Measurements from ENCODE around the gene PCARE.

Gene PCARE

GRCh38 chr2:29063056-29063455, 11.3 kb downstream of the PCARE start:
- no peak for DNase-seq (ENCODE audit: low read depth in 2 of 2)

DNA sequence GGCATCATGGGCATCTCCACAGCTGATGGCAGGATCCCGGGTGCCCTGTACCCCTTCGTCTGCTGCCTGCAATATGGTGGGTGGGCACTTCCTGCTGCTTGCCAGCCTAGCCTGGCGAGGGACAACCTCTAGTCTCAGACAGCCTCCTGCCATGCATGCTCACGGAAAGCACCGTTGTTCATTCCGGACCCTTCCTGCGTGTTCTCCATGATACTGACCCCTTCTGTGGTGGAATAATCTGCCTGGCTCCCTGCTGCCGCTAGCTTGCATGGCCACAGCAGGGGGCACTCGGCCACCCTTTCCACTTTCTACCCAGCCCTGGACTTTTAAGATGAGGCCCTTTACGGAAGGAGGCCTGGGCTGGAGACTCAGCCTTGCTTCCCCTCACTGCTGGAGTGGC, 12.0 kb downstream of the PCARE start:
- DNase-seq (ENCODE audit: low read depth in 2 of 2), result no peak

DNA sequence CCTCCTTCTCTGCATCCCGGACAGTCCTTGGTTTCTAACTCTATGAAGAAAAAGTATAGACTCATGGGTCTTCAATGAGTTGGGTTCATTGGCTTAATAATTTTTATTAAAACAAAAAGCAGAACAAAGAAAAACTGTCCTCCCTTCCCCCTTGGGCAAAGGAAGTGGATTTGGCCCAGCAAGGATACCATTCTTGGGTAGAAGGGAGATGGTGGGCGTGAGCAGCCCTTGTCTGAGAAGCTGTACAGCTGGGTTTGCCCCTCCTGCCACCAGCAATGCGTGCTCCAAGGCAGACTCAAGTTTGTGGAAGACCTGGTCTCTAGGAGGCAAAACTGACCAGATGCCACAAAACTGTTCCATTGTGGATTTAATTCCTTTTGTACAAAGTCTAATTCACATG, 12.7 kb downstream of the PCARE start:
- DNase-seq (ENCODE audit: low read depth in 2 of 2), result no peak

GRCh38 chr2:29061176-29061575, 13.1 kb downstream of the PCARE start:
- no peak for DNase-seq (ENCODE audit: low read depth in 2 of 2)

GRCh38 chr2:29060441-29060840, 13.9 kb downstream of the PCARE start:
- no peak for DNase-seq (ENCODE audit: low read depth in 2 of 2)

DNA sequence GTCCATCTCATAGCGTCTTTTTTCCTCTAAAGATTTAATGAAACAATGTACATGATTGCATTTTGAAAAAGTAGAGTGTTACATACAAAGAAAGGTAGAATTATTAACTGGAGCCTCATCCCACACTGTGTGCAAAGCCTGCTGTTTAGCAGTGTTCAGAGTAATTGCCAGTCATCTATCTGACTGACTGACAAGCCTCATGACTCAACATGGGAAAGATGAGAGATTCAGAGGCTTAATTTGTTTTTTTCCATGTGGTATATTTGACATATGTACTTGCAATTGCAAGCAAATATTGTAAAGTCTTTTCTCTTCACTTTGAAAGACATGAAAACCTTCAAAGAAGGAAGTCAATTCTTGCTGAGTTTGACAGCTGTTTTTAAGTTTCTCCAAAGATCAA, 14.7 kb downstream of the PCARE start:
- no peak for DNase-seq (ENCODE audit: low read depth in 2 of 2)

GRCh38 chr2:29057006-29057405, 17.3 kb downstream of the PCARE start:
- no peak for DNase-seq (ENCODE audit: low read depth in 2 of 2)

- no peak for DNase-seq (ENCODE audit: low read depth in 2 of 2)
Measured at GRCh38 chr2:29056452-29056851, 17.9 kb downstream of the PCARE start.

- no peak for DNase-seq (ENCODE audit: low read depth in 2 of 2)
Measured at GRCh38 chr2:29055601-29056000, 18.7 kb downstream of the PCARE start.

DNA sequence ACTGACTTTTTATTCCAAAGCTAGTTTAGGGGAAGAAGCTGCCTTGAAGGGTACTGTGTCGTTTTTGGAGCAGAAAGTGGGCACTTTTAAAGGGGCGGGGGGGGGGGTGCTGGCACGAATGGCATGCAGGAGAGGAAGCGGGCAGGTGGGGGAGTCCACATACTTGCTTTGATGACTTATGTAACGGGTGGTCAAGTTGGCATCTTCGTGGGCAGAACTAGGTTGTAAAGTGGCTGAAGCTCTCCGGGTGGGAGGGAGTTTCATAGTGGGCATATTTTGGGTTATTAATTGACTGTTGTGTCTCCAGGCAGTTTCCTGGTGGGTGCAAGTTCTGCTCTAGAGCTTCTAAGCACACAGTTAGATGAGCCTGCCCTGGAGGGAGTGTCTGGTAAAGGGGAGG, 19.9 kb downstream of the PCARE start:
- DNase-seq (ENCODE audit: low read depth in 2 of 2), result no peak

- no peak for DNase-seq (ENCODE audit: low read depth in 2 of 2)
Measured at GRCh38 chr2:29053670-29054400, 20.5 kb downstream of the PCARE start.

DNA sequence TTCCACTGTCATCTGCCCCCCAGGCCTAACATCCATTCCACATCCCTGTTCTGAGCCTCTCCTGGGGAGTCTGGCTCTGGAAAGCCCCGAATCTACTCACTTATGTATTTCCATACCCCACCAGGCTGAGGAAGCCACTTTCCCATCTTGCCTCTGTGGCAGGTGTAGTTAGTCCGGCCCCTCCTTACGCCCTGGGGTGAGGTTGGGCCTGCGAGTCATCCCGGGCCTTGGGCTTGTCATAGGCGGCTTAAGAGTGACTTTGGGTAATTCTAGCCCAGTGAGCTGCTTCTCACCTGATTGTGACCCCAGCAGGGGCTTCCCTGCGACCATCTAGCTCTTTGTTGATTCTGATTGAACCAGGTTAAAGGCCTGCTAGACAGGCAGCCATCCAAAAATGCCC, 21.1 kb downstream of the PCARE start:
- DNase-seq (ENCODE audit: low read depth in 2 of 2), result no peak

DNA sequence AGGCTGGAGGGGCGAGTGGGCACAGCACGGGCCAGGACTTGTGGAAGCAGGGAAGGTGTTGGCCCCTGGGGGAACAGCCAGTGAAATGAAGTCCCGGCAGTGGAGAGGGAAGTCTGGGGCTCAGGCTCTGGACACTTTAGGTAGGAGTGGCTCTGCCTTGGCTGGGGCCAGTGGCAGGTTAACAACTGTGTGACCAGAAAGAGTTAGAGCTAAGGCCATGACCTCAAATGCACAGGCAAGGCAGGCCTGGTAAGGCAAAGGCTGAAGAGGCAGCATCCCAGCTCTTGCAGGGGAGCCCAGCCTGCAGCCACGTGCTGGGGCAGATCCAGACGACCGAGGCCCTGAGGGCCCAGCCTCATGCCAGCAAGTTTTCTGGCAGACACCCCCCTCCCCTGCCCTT, 21.5 kb downstream of the PCARE start:
- no peak for DNase-seq (ENCODE audit: low read depth in 2 of 2)

GRCh38 chr2:29051730-29052129, 22.6 kb downstream of the PCARE start:
- no peak for DNase-seq (ENCODE audit: low read depth in 2 of 2)

DNA sequence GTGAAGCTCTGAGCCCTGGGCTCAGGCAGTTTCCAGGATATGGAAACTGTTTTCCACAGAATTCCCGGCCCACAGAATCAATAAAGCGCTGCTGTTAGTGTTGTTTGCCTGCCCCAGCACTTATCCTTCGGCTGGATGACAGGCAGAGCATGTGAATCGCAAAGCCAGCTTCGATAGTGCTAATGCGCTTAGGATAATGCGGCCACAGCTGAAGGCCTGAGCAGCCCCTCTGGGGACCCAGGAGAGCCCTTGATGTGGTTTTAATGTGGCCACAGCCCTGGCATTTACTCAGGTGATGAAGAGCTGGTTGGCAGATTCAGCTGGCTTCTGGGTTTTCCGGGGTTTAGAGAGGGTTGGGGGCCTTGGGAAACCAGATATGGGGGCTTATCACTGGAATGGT, 23.7 kb downstream of the PCARE start:
- DNase-seq (ENCODE audit: low read depth in 2 of 2), result no peak

DNA sequence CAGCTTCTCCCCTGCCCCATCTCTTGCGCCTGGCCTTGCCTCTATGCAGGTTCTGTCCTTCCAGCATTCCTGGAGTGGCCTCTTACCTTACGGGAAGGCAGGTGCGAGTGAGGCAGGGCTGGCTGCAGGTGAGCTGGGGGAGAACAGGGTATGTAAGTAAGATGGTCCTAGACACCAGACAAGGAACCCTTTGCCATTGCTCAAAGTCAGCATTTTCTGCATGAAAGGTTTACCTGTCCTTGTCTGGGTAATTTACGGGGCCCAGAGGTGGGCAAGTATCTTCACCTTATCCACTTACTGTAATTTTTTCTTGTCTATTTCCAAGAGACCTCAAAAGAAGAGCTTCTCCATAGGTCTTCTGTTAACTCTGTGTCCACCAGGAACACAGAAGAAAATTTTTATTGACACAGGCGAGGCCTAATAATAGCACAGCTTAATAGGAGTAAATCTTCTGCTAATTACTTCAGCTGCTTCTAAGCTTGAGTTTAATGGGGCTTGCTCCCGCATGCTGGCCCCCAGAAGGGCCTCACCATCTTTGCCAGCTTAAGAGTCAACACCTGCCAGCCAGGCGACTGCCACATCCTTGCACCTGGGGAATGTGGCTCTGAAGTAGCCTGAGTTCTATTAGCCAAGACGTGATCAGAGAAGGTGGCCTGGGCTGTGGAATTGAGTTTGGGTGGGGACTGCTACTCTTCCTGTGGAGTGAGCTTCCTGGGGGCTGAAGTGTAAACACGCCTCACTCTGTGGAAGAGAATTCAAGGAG, 27.1 kb downstream of the PCARE start:
- no peak for DNase-seq (ENCODE audit: low read depth in 2 of 2)

DNA sequence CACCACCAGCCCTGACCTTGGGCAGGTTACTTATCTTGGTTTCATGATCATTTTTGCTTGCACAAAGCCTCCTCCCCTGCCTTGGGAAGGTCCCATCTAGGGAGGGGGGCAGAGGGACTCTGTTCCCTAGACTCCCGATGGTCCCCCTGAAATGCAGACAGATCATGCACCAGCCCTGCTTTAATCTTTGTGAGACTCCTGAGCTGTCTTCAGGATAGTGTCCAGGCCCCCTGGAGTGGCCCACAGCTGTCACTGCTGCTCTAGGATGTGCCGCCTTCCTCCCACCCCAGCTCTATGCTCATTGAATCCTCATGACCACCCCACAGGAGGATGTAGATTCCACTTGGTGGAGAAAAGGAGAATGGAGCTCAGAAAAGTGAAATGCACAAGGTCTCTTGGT, 28.0 kb downstream of the PCARE start:
- no peak for DNase-seq (ENCODE audit: low read depth in 2 of 2)

DNA sequence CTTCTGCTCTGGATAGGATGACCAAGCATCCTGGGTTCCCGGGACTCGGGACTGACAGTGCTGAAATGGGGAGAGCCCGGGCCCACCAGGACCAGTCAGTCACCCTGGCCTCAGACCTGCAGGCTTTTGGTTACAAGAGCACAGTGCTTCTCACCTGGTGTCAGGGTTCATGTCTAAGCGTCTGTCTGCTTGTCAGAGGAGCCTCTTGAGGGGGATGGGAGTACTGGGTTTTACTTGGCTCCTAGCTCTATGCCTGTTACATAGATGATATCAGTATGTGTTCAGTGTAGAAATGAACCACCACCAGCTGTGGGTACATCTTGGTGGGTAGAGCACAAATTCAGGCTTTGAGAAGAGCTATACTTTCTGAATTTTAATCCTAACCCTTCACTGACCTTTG, 29.9 kb downstream of the PCARE start:
- DNase-seq (ENCODE audit: low read depth in 2 of 2), result no peak

DNA sequence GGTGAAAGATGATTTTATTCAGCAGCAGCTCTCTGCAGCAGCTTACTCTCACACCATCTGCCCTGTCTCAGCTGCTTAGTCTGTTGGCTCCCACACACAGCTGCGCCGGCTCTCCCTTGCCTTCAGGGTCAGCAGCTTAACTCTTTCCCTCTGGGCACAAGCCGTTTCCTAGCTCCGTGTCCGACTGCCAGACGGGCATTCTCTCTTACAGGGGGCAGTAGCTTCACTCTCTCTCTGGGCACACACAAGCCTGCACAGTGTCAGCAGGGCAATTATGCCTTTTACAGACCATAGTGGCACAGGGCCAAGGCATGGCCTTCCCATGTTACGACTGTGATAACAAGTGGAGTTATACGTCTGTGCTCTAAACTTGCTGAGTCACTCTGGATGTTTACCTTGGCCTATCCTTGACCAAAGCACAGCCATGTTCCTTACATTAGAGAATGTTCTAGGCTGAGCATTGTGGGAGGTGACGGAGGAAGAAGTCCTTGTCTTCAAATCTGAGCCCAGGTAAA, 31.7 kb downstream of the PCARE start:
- no peak for DNase-seq (ENCODE audit: low read depth in 2 of 2)

DNA sequence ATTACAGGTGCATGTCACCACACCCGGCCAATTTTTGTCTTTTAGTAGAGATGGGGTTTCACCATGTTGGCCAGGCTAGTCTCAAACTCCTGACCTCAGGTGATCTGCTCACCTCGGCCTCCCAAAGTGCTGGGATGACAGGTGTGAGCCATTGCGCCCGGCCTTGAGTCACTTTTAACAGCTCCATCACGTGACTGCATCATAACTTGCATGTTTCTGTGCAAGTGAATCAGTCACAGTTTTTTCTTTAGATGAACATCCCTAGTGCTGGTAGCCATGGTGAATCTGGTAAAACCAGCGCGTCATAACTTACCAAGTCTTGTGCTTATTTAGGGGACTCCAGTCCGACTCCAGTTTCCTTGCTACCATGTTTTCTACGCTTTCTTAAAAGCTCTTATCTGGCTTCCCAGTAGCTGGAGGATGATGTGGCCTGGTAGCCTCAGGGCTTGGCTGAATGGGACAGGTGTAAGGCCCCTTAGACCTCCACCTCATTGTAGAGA, 33.1 kb downstream of the PCARE start:
- DNase-seq (ENCODE audit: low read depth in 2 of 2), result no peak

DNA sequence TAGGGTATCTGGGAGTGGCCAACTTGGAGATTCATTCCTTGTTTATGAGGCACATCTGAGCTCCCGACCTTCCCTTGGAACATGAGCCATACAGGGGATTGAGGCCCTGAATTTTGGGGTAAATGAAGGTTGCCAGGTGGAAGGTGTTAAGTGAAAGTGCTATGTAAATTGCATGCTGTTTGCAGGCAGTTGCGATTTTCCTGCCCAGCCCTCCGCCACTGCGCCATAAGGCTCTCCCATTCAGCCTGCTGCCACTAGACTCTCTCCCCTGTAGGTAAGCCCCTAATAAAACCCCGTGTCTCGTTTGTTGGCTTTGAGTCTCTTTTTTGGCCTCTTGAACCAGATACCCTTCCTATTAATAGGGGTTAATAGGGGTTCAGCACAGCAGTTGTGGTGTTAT, 33.8 kb downstream of the PCARE start:
- DNase-seq (ENCODE audit: low read depth in 2 of 2), result no peak

DNA sequence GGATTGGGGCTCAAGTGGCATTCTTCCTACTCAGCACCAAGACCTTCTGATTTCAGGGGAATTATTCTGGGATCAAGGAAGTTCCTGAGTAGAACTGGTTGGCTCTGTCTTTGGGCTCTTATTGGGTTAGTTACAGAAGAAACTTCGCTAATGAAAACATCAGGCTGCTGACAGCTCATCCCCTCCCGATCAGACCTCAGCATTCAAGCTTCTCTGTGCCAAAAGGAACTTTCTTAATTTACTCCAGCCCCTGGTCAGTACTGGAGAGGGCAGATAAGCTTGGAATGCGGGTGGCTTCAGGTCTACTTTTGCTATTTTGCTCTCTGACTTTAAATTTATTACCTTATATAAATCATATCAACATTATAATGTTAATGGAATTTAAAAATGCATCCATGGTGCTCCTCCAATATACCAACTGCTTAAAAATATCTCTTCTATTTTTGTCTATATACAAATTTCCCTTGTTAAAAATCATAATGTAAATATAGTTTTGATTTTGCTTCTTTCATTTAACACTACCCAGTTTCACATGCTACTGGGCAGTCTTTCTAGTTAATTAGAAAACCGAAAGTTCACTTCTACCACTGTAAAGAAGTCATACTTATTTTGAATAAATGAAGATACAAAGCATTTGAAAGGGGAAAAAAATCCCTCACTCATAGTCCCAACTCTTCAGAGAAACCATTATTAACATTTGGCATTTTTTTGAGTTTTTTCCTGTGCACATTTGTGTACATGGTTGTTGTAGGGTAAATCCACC, 34.4 kb downstream of the PCARE start:
- no peak for DNase-seq (ENCODE audit: low read depth in 2 of 2)

Measured in activated CD8-positive, alpha-beta memory T cell treated with anti-CD3 and anti-CD28 coated beads for 4 hours (primary cell).